ENCODE results near the gene NRIP1.

Gene NRIP1

GRCh38 chr21:15065392-15066122 is 757 bp upstream of the NRIP1 start:
- DNase-seq = no peak

- DNase-seq = no peak
Observed at GRCh38 chr21:15063814-15064575, 805 bp downstream of the NRIP1 start.

GRCh38 chr21:15063081-15063813 is 1.6 kb downstream of the NRIP1 start:
- no peak for DNase-seq

GRCh38 chr21:15062606-15062965 is 2.2 kb downstream of the NRIP1 start:
- no peak for DNase-seq

- DNase-seq = no peak
Observed at GRCh38 chr21:15061747-15062605, 2.8 kb downstream of the NRIP1 start.

DNA sequence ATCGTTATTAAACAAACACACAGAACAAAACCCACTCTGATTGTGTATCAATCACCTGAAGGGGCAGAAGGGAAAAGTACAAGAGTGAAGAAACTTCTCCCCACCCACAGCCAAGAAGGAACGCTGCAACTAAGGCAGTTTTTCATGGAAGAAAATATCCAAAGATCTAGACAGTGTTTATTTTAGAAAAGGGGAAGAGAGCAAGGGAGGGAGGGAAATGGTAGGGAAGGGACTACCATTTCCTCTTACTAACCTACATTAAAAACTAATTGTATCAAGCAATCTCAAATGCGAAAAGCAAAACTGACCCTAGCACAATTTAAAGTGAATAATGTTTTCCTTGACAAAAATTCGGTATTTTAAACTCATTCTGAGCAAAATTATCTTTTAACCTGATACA is 3.5 kb downstream of the NRIP1 start:
- DNase-seq = no peak

DNA sequence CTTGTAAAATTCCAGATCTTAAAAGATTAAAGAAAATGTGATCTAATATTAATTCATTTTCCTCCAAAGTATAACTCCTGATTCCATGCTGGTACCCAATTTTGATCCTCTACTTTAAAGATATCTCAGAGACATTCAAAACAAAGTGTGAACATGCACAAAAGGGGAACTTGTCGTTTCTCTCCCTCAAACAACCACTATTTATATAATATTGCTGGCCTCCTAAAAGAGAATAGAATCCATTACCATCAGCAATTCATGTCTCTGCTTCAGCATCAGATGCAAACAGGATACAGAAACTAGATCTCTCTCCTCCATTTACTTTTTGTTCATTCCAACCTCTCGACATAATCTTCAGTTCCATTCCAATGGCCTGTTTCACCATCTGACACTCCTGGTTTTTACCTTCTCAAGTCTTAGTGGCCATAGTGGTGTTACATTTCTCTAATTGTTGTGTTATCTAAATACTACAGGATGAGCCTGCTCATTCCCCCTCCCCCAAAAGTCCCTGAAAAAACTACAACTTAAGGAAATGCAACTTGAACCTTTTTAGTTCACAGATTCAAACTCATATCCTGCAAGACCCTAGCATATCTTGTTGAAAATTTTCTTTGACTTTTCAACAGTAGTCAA is 4.1 kb downstream of the NRIP1 start:
- DNase-seq = no peak

DNA sequence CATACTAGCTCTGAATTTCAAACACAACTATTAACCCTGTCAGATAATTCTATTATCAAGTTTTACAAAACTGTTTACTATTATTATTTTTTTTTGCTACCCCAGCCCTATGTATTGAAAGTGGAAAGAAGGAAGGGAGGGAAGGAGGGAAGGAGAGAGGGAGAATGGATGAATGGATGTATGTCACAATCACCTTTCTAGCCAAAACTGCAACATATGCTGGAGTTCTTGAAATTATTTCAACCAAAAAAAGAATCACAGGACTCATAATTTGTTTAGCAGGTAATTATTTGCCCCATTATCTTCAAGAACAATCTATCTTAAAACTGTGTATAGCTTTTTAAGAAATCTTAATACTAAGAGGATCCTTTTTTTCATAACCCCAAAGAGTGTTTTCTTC is 5.4 kb downstream of the NRIP1 start:
- no peak for DNase-seq

DNA sequence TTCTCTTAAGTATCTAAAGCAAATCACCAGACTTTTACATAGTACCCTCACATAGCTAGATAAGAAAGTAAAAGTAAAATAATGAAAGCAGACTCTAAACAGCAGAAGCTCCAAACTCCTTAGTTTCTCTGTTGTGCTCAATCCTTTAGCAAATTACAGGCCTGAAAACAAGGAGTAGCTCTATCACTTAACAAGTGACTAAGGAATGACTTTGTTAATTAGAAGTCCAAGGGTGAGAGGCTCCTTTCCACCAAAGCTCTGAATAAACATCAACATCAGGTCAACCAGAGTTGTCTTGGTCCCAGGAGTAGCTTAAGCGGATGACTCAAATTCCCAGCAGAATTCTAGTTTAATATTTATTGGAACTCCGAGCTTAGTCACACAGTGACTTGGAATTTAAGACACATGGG is 5.9 kb downstream of the NRIP1 start:
- no peak for DNase-seq

GRCh38 chr21:15057285-15057684 is 7.5 kb downstream of the NRIP1 start:
- DNase-seq = no peak

DNA sequence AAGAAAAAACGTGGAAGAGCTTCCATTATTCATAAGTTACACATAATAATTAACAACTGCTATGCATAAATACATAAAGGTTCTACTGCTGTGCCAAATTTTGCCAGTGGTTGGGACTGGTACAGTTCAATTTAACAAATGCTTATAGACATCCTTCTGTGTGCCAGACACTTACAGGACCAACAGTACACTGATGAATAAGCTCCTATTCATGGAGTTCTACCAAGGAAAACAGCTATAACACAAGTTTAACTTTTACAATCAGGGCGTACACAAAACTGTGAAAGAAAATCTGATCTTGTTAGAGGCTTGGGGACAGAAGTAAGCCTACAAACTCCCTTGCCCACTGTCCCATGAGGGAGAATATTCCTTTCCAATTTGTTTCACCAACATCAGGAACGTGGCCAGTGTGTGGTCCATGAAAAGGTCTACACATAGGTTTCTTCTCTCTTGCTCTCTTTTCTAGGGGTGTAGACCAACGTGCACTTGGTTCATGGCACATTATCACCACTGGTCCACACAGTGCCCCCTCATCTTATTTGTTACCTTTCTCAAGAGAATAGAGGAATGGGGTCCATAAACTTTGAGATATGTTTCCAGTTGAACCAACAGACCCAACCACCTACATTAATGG is 10.1 kb downstream of the NRIP1 start:
- DNase-seq = no peak

DNA sequence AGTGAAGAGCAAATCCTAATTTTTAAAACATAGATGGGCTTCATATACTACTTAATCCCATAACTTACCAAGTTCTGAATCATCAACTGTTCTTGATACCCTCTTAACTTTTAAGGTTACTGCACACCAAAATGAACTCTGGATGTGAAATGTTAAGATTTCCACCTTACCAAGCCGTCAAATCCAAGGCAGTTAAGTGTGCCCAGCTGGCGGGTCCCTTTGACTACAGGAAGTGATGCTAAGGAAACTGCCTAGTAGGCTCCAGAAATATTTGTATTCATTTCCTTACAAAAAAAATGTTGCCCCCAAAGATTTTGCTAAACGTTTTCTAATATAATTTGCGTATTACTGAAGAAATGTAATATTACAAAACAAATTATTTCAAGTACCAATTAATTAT is 10.7 kb downstream of the NRIP1 start:
- DNase-seq = no peak

DNA sequence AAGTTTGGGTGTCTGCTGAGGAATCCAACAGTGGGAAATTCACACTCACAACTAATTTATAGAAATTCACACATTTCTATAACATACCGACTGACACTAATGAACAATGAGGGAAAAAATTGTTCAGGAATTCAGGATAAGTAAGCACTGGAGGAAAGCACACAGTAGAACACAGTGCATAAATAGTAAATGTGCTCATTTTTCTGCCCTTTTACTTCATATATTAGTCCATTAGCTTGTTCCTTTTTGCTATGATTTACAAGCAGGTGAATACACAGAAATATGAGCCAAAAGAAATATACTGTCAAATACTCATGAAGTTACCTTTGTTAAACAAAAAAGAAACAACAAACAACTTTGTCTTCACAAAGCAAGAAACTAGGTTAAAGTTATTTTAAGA is 11.3 kb downstream of the NRIP1 start:
- no peak for DNase-seq

DNA sequence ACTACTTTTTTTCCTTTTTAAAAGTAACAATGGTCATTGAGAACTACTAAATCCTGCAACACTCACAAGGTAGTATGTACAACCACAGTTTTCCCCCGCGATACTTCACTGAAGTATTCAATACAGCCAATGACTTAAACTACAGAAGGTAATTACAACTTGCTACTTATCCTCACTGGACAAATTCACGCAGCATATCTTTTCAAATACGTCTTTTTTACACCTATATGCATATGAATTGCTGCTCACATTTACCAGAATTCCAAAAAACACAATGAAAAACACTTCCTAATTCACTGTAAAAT is 12.4 kb downstream of the NRIP1 start:
- DNase-seq = no peak

DNA sequence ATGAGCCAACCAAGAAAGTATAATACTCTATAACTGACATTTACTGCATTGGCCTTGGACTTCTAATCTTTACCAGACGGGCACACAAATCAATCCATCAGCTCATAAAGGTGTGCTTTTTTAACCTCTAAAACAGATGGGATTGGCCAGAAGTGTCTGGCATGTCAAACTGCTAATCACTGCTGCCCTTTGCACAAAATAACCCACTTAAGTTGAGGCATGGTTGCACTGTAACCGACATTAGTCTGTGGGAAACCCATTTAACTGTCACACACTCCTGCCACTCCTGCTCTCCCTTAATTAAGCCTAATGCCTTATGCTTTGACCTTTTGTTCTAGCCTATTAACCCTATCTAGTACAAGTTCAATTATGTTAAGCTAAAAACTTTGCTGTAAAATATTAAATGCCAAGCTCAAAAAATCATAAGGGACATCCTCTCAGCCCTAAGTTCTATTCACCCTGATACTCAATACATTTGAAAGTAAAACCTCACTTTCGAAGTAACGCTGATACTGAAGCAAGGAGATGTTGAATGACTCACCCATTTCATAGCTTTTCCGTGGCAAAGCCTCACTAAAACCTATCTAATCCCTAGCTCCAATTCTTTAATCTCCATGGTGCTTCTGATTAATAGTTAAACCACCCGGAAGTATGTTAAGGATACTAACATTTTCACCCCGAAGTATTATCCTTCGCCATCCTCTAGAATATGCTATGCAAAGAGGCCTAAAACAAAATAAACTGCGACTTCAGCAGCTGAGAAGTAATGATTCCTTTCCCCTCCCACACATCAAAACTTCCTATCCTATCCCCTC is 12.9 kb downstream of the NRIP1 start:
- no peak for DNase-seq

GRCh38 chr21:15050568-15051377 is 14.0 kb downstream of the NRIP1 start:
- DNase-seq = no peak

DNA sequence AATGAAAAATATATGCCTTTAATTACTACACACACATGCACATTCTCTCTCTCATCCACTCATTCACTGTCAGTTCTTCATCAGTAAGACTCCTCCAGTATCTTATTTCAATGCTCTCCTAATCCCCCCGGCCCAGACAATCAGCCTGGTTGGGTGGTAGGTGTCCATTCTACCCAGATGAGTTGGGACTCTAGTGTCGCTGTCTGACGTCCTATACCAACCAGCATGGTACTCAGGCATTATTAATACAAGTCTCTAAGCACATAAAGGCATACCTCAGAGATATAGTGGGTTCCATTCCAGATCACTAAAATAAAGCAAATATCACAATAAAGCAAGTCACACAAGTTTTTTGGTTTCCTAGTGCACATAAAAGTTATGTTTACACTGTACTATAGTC is 19.8 kb downstream of the NRIP1 start:
- no peak for DNase-seq

DNA sequence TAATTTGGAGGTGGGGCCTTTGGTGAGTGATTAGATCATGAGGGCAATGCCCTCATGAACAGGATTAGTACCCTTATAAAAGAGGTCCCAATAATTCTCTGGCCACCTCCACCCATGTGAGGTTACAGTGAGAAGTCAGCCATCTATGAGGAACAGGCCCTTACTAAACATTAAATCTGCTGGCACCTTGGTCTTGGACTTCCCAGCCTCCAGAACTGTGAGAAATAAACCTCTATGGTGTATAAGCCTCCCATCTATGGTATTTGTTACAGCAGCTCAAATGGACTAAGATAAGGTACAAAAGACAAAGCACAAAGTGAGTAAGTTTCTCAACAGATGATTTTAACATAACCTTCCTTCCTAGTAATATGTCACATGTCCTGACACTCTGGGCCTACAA is 22.3 kb downstream of the NRIP1 start:
- no peak for DNase-seq

DNA sequence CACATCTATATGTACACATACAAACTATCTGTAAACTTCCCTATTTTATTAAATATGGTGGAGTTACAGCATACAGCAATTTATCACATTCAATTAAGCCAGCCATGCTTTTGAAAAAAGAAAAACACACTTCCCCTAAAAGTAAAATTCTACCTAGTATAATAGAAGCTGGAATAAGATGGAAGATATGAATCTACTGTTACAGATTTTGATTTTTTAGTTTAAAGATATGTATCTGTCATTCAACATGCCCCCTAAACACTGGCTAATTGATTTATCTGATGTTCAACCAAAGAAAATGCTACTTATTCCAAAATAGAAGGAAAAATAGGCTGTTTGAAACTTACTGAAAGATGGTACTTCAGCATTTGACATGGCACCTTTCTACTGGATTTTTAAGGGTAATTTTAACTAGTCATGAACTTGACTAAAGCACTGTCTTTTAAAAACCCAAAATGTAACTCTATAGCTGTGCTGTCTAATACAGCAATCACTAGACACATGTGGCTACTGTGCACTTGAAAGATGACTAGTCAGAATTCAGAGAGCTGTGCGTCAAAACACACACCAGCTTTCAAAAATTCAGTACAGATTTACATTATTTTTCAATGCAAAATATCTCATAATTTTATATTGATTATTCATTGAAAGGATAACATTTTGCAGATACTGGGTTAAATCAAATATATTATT is 25.0 kb downstream of the NRIP1 start:
- DNase-seq = no peak

GRCh38 chr21:15037900-15038293 is 26.9 kb downstream of the NRIP1 start:
- DNase-seq = no peak
